ENCODE results near the gene PIM2.

PIM2 gene

DNA sequence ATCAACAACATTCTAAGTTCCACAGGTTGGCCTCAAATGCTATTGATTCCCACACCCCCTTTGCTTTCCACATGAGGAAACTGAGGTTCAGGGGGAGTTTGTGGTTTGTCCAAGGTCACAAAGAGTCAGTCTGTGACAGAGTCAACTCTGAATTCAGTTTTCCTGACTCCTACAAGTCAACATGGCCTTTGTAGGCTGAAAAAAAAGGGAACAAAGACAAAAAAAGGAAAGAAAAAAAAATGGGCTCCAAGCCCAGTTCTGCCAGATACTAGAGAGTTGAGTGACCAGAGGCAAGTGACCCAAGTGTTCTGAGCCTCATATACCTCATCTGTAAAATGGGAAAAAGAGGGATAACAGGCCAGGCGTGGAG, 16.5 kb upstream of the PIM2 start:
- TF ChIP-seq, protein P1, sequence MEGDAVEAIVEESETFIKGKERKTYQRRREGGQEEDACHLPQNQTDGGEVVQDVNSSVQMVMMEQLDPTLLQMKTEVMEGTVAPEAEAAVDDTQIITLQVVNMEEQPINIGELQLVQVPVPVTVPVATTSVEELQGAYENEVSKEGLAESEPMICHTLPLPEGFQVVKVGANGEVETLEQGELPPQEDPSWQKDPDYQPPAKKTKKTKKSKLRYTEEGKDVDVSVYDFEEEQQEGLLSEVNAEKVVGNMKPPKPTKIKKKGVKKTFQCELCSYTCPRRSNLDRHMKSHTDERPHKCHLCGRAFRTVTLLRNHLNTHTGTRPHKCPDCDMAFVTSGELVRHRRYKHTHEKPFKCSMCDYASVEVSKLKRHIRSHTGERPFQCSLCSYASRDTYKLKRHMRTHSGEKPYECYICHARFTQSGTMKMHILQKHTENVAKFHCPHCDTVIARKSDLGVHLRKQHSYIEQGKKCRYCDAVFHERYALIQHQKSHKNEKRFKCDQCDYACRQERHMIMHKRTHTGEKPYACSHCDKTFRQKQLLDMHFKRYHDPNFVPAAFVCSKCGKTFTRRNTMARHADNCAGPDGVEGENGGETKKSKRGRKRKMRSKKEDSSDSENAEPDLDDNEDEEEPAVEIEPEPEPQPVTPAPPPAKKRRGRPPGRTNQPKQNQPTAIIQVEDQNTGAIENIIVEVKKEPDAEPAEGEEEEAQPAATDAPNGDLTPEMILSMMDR (IDR thresholded peaks at IDR 0.05; ENCODE audit: low read depth, low read length, missing control alignments), result no peak
- DNase-seq (ENCODE audit: low read depth), result no peak
- H3K4me3 ChIP-seq (ENCODE audit: low read depth, low read length), result no peak overlapping the region

- TF ChIP-seq, protein P1 (IDR thresholded peaks at IDR 0.05; ENCODE audit: low read depth, low read length, missing control alignments), result no peak
- H3K4me3 ChIP-seq (ENCODE audit: low read depth, low read length), result no peak overlapping the region
- DNase-seq (ENCODE audit: low read depth), result no peak
These were observed 15.9 kb upstream of the PIM2 start for GRCh38 chrX:48934581-48935300.

GRCh38 chrX:48933757-48934156, 14.9 kb upstream of the PIM2 start:
- no peak overlapping the region for H3K4me3 ChIP-seq (ENCODE audit: low read depth, low read length)
- DNase-seq (ENCODE audit: low read depth), result no peak
- TF ChIP-seq, protein P1 (IDR thresholded peaks at IDR 0.05; ENCODE audit: low read depth, low read length, missing control alignments), result no peak

DNA sequence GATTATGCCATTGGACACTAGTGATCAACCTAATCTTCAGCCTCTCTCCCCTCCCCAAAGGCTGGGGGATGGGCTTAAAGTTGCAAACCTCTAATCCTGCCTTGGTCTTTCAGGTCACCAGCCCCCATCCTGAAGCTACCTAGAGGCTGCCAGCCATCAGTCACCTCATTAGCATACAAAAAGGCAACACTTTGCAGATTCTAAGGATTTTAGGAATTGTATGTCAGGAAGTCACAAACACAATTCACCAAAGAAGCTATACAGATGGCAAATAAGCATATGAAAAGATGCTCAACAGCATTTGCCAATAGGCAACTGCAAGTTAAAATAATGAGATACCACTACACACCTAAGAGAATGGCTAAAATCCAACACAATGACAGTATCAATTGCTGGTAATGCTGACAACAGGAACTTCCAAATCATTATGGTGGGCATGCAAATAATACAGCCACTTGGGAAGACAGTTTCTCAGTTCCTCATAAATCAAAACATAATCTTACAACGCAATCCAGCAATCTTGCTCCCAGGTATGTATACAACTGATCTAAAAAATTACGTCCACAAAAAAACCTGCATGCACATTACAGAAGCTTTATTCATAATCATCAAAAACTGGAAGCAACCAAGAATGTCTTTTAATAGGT, 9.0 kb upstream of the PIM2 start:
- no peak for DNase-seq (ENCODE audit: low read depth)
- no peak overlapping the region for H3K4me3 ChIP-seq (ENCODE audit: low read depth, low read length)
- TF ChIP-seq, protein P1 (IDR thresholded peaks at IDR 0.05; ENCODE audit: low read depth, low read length, missing control alignments), result no peak

GRCh38 chrX:48927123-48927522, 8.3 kb upstream of the PIM2 start:
- TF ChIP-seq, protein P1 (IDR thresholded peaks at IDR 0.05; ENCODE audit: low read depth, low read length, missing control alignments), result no peak
- no peak for DNase-seq (ENCODE audit: low read depth)
- no peak overlapping the region for H3K4me3 ChIP-seq (ENCODE audit: low read depth, low read length)

DNA sequence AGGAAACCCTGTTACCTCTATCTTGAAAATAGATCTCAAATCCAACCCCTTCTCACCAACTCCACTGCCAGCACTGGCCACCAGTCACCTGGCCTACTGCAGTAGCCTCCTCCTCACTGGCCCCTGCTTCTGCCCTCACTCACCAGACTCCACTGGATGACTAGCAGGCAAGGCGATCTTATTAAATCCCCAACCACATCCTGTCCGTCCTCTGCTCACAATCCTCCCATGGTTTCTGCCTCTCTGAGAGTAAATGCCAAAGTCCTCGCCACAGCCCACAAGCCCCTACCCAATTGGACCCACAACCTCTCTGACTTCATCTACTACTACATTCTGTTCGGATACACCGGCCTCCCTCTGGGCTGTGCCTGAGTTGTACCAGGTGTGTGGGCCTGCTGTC, 5.4 kb upstream of the PIM2 start:
- TF ChIP-seq, protein P1 (IDR thresholded peaks at IDR 0.05; ENCODE audit: low read depth, low read length, missing control alignments), result no peak
- no peak for DNase-seq (ENCODE audit: low read depth)
- no peak overlapping the region for H3K4me3 ChIP-seq (ENCODE audit: low read depth, low read length)

- no peak for DNase-seq (ENCODE audit: low read depth)
- H3K4me3 ChIP-seq (ENCODE audit: low read depth, low read length), result no peak overlapping the region
- TF ChIP-seq, protein P1 (IDR thresholded peaks at IDR 0.05; ENCODE audit: low read depth, low read length, missing control alignments), result no peak
These were observed 4.9 kb upstream of the PIM2 start for GRCh38 chrX:48923771-48924170.
